Hematopoietic multipotent progenitor cell treated with erythropoietin and hydrocortisone succinate and interleukin-3 and kit ligand, for 15 days (in vitro differentiated cells): ENCODE results near the gene HBA1.
"Not testable (repeated sequence)": the region's sequence is repeated elsewhere in the genome, so short reads cannot be mapped to it uniquely, and the experiment has no call there.

Experiments
- DNase-seq: peaks from one replicate; pipeline ENCODE4 v3.0.0-alpha.2; 2015; ENCODE audit warnings: low spot score

Gene HBA1

DNA sequence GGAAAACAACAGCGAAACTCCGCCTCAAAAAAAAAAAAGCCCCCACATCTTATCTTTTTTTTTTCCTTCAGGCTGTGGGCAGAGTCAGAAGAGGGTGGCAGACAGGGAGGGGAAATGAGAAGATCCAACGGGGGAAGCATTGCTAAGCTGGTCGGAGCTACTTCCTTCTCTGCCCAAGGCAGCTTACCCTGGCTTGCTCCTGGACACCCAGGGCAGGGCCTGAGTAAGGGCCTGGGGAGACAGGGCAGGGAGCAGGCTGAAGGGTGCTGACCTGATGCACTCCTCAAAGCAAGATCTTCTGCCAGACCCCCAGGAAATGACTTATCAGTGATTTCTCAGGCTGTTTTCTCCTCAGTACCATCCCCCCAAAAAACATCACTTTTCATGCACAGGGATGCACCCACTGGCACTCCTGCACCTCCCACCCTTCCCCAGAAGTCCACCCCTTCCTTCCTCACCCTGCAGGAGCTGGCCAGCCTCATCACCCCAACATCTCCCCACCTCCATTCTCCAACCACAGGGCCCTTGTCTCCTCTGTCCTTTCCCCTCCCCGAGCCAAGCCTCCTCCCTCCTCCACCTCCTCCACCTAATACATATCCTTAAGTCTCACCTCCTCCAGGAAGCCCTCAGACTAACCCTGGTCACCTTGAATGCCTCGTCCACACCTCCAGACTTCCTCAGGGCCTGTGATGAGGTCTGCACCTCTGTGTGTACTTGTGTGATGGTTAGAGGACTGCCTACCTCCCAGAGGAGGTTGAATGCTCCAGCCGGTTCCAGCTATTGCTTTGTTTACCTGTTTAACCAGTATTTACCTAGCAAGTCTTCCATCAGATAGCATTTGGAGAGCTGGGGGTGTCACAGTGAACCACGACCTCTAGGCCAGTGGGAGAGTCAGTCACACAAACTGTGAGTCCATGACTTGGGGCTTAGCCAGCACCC is 1.2 kb upstream of the HBA1 start:
- DNase-seq = peak; percentile 89

DNA sequence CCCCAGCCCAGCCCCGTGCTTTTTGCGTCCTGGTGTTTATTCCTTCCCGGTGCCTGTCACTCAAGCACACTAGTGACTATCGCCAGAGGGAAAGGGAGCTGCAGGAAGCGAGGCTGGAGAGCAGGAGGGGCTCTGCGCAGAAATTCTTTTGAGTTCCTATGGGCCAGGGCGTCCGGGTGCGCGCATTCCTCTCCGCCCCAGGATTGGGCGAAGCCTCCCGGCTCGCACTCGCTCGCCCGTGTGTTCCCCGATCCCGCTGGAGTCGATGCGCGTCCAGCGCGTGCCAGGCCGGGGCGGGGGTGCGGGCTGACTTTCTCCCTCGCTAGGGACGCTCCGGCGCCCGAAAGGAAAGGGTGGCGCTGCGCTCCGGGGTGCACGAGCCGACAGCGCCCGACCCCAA is 474 bp upstream of the HBA1 start:
- DNase-seq = not testable (repeated sequence)

- peak; percentile 70 for DNase-seq
Observed at GRCh38 chr16:177394-177822, 928 bp downstream of the HBA1 start.

DNA sequence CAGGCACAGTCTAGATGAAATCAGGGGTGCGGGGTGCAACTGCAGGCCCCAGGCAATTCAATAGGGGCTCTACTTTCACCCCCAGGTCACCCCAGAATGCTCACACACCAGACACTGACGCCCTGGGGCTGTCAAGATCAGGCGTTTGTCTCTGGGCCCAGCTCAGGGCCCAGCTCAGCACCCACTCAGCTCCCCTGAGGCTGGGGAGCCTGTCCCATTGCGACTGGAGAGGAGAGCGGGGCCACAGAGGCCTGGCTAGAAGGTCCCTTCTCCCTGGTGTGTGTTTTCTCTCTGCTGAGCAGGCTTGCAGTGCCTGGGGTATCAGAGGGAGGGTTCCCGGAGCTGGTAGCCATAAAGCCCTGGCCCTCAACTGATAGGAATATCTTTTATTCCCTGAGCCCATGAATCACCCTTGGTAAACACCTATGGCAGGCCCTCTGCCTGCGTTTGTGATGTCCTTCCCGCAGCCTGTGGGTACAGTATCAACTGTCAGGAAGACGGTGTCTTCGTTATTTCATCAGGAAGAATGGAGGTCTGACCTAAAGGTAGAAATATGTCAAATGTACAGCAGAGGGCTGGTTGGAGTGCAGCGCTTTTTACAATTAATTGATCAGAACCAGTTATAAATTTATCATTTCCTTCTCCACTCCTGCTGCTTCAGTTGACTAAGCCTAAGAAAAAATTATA is 1.6 kb downstream of the HBA1 start:
- DNase-seq = peak; percentile 87

GRCh38 chr16:178668-179015 is 2.2 kb downstream of the HBA1 start:
- peak; percentile 86 for DNase-seq

GRCh38 chr16:179211-180092 is 3.0 kb downstream of the HBA1 start:
- peak; percentile 89 for DNase-seq

- peak; percentile 82 for DNase-seq
Observed at GRCh38 chr16:180101-180675, 3.7 kb downstream of the HBA1 start, which contains the start of gene HBQ1. Gene HBQ1 (plus strand): TSS chr16:180459. CDS start chr16:180487, 28 bp downstream.

- peak; percentile 89 for DNase-seq
Observed at GRCh38 chr16:180681-181564, 4.4 kb downstream of the HBA1 start.

DNA sequence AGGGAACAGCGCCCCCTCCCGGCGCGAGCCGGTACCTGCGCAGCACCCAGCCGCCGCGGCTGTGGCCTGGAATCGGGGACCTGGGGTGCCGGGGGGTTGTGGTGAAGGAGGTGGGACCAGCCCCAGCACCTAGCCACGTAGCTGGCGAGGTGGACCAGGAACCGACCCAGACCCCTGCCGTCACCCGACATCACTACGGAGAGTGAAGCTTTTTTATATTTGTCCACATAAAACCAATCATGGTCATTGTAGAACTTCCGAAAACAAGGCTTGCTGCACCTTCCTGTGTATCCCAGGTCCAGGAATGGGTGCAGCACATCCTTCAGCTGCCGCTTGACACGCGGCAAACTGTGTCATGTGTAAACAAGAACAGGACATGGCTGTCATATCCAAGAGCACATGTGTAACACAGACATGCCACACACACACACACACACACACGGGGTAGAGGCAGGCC is 5.1 kb downstream of the HBA1 start:
- DNase-seq = no peak

DNA sequence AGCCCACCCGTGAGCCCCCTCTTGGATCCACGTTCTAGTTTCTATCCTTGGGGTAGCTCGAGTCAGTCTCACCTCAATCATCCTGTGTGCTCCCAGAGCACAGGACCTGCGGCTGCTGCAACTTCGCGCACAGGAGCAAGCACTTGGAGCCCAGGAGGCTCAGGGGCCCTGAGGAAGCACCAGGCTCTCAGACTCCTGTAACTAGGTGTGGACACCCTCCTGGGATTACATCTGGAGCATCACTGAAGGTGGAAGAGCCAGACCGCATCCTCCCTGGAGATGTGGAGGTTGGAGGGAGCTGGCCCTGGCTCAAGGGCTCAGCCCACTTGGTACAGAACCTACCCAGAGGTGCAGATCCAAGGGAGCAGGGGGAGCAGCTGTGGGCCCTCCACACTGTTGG is 6.5 kb downstream of the HBA1 start:
- DNase-seq = no peak

DNA sequence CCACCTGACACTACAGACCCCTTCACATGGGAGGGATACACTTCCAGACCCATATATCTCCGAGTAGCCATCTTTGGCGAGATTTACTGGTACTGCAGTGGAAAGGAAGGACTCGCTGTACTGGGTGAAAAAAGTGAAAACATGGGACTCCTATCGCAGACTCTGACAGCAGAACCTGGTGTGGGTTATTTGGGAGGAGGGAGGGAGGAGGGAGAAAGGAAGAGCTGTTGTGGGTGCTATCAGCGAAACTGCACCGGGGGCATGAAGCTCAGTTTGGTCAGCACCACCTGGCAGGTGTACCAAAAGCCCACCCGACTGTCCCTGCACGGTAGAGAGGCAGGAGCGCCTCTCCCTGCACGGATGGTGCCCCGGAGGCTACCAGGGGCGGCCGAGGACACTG is 8.7 kb downstream of the HBA1 start:
- DNase-seq = no peak

GRCh38 chr16:185691-186090 is 9.2 kb downstream of the HBA1 start:
- DNase-seq = no peak

GRCh38 chr16:187330-187729 is 10.8 kb downstream of the HBA1 start:
- DNase-seq = no peak

DNA sequence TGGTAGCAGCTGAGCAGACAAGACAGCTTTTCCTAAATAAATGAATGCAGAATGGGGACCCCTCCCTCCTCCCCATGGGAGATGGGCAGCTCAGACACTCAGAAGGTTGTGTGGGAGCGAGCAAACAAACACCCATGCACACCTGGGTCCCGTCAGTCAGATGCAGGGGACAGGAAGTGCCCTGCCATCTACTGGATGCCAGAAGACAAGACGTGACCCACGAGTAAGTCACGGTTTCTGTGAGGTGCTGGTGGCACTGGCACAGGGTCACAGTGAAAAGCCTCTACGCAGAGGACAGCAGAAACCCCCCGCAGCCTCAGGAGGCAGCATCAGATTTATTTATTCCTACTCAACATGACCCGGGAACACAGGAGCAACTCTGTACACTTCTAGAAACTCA is 12.2 kb downstream of the HBA1 start:
- peak; percentile 45 for DNase-seq

- no peak for DNase-seq
Observed at GRCh38 chr16:189604-190186, 13.2 kb downstream of the HBA1 start.

DNA sequence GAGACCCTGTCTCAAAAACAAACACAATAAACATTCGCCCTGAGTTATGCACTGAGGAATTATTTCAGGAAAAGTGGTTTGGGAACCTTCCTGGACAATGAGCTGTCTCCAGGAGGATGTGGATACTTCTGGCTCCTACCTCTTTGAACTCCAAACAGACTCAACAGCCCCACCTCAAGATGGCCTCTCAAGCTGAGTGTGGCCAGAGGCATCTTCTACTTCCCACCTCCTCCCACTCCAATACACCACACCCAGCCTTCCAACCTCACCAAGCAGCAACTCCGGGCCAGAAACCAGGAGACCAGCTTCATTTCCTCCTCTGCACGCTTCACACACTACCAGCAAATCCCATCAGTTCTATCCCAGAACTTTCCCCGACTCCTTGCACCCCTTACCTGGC is 15.4 kb downstream of the HBA1 start:
- DNase-seq = no peak

DNA sequence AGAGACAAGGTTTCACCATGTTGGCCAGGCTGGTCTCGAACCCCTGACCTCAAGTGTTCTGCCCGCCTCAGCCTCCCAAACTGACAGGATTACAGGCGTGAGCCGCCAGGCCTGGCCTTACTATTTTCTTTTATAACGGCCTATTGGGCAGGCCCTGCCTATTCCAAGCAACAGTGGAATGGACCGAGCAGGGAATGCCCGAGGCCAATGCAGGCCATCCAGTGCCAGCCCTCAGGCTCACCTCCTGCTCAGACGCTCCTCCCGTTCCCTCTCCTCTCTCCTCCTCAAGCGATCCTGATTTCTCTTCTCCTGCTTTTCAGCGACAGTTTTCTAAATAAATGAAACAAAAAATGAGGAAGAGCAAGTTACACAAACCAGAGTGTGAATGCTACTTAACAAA is 16.2 kb downstream of the HBA1 start:
- DNase-seq = no peak

DNA sequence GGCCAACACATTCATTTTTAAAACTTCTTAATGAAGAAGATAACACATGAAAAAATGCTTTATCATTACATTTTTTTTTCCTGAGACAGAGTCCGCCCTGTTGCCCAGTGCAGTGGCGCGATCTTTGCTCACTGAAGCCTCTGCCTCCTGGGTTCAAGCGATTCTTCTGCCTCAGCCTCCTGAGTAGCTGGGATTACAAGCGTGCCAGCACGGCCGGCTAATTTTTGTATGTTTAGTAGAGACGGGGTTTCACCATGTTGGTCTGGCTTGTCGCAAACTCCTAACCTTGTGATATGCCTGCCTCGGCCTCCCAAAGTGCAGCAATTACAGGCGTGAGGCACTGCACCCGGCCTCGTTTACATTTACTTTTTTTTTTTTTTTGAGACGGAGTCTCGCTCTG is 17.0 kb downstream of the HBA1 start:
- no peak for DNase-seq

DNA sequence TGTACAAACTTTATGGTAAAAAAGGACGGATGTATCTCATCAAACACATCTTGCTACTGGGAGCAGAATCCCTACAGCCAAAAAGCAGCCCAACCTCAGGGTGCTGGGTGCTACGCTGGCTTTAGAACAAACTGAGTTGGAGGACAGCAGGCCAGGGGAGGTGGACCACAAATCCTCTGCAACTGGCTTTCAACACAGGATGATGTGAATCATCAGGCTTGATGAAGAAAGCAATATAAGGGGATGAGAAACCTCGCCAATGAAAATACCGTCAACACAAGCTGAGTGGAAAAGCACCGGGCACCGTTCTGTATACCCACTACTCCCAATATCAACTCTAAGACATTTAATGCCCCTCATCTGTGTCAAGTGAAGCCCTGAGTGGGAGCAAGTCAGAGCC is 18.0 kb downstream of the HBA1 start:
- DNase-seq = no peak

GRCh38 chr16:200388-200787 is 23.9 kb downstream of the HBA1 start:
- DNase-seq = no peak
